Cardiac fibroblast (primary cell): ENCODE measurements around the gene SLC1A2.

Source experiments
- DNase-seq, 2 donors: peaks; one replicate each; pipeline versions ENCODE4 v3.0.0 to v3.0.0-alpha.2; 2010; ENCODE audit warnings: low read depth in 2 of 2
- H3K4me3 ChIP-seq, 2 donors: replicated peaks in 1 of 2; 1 replicate in 1 of 2; 2 replicates in 1 of 2; pipeline ENCODE4 v1.5.1; 2011; ENCODE audit warnings: low read depth in 2 of 2, low read length in 2 of 2, mild to moderate bottlenecking in 2 of 2, moderate library complexity in 1 of 2
- TF ChIP-seq, protein P1 (sequence below): IDR thresholded peaks from one replicate; pipeline ENCODE4 v1.5.1; 2011; ENCODE audit warnings: low read depth, mild to moderate bottlenecking, low read length, inconsistent platforms

SLC1A2 gene

DNA sequence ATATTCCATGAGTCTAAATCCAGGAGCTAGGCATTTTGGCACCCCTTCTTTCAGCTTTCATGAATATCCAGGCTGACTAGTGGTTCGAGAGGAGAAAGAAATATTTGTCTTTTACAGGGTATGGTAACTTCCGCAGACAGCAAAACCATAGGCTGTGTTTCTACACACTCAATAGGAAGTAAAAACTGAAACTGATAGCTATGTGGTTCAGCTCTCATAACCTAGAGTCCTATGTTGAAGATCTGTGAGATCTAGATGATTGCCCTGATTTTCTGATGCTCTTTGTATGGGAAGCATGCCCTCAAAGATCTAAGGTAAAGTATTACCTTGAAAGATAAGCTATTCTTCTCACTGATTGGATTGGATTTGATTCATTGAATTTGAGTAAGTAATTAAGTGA is 162.1 kb downstream of the SLC1A2 start:
- H3K4me3 ChIP-seq: no peak overlapping the region
- TF ChIP-seq, protein P1, sequence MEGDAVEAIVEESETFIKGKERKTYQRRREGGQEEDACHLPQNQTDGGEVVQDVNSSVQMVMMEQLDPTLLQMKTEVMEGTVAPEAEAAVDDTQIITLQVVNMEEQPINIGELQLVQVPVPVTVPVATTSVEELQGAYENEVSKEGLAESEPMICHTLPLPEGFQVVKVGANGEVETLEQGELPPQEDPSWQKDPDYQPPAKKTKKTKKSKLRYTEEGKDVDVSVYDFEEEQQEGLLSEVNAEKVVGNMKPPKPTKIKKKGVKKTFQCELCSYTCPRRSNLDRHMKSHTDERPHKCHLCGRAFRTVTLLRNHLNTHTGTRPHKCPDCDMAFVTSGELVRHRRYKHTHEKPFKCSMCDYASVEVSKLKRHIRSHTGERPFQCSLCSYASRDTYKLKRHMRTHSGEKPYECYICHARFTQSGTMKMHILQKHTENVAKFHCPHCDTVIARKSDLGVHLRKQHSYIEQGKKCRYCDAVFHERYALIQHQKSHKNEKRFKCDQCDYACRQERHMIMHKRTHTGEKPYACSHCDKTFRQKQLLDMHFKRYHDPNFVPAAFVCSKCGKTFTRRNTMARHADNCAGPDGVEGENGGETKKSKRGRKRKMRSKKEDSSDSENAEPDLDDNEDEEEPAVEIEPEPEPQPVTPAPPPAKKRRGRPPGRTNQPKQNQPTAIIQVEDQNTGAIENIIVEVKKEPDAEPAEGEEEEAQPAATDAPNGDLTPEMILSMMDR: no peak

DNA sequence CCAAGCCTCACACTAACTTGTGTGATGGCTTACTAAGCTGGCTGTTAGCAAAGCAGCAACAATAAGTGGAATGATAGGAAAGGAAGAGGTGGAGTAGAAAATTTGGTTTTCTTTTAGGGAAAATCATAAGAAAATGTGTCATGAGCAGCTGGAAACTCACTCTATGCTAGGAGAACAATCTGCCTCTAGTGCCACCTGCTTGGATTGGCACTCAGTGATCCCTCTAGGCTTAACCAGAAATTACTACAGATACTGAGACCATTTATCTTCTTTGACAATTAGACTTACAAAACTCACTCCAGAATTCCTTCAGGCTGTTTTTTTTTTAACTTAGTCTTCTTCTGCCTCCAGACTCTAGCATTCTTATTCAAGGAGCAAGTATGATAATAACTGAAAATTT is 163.1 kb downstream of the SLC1A2 start:
- TF ChIP-seq, protein P1: no peak
- no peak for DNase-seq

More for the DNA sequence above, 162.1 kb downstream of the SLC1A2 start:
- DNase-seq: no peak

DNA sequence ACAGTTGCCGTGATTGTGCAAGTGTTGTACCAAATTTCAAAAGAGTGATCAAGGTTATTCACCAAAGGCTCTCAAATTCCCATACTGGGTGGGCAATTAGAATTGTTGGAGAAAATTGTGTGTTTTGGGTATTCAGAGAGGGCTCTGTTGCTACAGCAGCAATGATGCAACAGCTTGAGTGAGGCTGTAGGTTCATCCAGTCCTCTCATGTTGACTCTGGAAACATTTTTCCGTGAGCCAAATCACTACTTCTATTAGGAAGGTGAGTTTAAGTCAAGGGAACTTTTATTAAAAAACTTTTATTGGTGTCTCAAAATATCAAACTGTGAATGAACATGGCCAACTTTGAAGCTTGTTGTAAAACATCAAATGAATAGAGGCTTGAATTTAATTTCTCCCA is 163.8 kb downstream of the SLC1A2 start:
- no peak for DNase-seq
- H3K4me3 ChIP-seq: no peak overlapping the region
- TF ChIP-seq, protein P1: no peak

More for the DNA sequence above, 163.1 kb downstream of the SLC1A2 start:
- no peak overlapping the region for H3K4me3 ChIP-seq

DNA sequence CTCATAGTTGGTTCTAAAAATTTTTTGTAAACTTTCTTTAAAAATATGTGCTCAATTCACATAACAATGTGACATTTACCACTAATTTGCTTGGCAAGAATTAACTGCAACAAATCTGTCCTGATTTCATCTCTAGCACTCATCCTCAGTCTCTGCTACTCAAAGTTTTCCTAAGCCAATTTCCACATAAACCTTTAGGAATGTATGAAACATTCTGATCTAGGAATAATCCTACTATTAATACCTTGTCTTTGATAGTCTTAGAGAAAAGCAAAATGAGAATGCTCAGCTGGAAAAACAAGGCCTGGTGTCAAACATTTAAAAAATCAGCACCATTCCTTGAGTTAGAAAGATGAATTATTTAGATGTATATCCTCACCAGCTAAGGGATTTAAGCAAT is 166.1 kb downstream of the SLC1A2 start:
- TF ChIP-seq, protein P1: no peak
- no peak for DNase-seq
- H3K4me3 ChIP-seq: no peak overlapping the region

DNA sequence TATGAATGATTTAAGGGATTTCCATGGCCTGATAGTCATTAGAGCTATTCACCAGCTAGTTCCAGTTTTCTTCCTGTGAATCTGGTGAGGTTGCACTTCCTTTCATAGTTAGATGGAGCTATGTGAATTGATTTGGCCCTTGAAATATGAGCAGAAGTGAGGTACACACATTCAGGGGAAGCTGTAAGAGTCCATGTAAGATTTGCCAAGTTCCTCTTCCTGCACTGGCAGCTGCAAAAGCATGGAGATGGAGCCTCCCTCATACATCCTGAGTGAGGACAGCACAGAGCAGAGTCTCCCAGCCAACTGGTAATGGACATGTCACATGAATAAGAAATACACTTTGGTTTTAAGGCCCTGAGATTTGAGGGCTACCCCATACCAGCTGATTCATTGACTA is 168.7 kb downstream of the SLC1A2 start:
- TF ChIP-seq, protein P1: no peak
- no peak for DNase-seq
- no peak overlapping the region for H3K4me3 ChIP-seq

DNA sequence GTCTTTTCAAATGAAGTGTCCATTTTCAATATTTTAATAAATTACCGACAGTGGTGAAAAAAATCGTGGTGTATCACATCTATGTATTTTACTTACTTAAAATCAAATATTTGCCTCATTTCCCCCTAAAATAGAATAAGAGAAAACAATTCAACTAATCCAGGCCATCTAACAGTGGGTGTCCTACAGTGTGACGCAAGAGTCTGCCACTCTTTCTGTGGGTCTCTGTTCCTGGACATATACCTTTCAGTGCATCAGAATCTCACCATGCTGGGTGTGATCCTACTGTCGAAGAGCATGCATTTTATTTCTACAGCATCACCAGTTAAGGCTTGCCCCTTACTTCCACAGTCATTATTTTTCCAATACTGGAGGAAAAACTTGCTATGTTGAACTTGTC is 169.2 kb downstream of the SLC1A2 start:
- DNase-seq: no peak
- no peak overlapping the region for H3K4me3 ChIP-seq
- TF ChIP-seq, protein P1: no peak

DNA sequence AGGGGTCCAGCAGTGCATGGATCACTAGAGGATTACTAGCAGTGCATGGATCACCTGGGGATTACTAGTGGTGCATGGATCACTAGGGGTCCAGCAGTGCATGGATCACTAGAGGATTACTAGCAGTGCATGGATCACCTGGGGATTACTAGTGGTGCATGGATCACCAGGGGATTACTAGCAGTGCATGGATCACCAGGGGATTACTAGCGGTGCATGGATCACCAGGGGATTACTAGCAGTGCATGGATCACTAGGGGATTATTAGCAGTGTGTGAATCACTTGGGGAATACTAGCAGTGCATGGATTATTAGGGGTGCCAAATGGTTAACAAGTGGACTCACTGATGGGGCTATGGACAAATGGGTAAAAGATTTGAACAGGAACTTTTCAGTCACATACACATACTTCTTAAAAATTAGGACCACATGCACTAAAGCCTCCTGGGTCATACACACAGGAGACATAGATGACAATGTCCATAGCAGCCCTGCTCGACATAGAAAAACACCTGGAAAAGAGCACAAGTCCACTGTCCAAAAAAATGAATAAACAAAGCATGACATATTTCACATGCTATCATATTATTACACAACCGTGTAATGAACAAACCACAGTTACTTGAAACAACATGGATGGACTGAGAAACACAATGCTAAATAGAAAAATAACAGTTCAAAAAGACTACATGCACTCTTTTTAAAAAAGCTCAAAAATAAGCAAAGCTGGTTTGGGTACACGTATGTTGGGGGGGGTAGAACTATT is 170.6 kb downstream of the SLC1A2 start:
- DNase-seq: no peak
- no peak overlapping the region for H3K4me3 ChIP-seq
- TF ChIP-seq, protein P1: no peak
